T47D (cell line): ENCODE results near the gene RCC1.
A peak's percentile ranks its signal among the peaks of the same experiment; 100 is the strongest.
"Not testable (repeated sequence)": the region's sequence is repeated elsewhere in the genome, so short reads cannot be mapped to it uniquely, and the experiment has no call there.

Experiments
- DNase-seq, 2 experiments: peaks; one replicate each; pipeline versions ENCODE4 v3.0.0 to v3.0.0-alpha.2; 2011 to 2012; ENCODE audit warnings: low read depth in 1 of 2, low spot score in 1 of 2
- JUND ChIP-seq: IDR thresholded peaks from 2 replicates; pipeline ENCODE4 v1.6.1; 2012; ENCODE audit warnings: low read depth
- in situ Hi-C: cut with HindIII; loops from 2 replicates; pipeline ENCODE4 v1.10.0; 2016; ENCODE audit warnings: low sequenced_read_pairs, low pct_unique_long_range_greater_than_20kb

The RCC1 gene, protein sequence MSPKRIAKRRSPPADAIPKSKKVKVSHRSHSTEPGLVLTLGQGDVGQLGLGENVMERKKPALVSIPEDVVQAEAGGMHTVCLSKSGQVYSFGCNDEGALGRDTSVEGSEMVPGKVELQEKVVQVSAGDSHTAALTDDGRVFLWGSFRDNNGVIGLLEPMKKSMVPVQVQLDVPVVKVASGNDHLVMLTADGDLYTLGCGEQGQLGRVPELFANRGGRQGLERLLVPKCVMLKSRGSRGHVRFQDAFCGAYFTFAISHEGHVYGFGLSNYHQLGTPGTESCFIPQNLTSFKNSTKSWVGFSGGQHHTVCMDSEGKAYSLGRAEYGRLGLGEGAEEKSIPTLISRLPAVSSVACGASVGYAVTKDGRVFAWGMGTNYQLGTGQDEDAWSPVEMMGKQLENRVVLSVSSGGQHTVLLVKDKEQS

DNA sequence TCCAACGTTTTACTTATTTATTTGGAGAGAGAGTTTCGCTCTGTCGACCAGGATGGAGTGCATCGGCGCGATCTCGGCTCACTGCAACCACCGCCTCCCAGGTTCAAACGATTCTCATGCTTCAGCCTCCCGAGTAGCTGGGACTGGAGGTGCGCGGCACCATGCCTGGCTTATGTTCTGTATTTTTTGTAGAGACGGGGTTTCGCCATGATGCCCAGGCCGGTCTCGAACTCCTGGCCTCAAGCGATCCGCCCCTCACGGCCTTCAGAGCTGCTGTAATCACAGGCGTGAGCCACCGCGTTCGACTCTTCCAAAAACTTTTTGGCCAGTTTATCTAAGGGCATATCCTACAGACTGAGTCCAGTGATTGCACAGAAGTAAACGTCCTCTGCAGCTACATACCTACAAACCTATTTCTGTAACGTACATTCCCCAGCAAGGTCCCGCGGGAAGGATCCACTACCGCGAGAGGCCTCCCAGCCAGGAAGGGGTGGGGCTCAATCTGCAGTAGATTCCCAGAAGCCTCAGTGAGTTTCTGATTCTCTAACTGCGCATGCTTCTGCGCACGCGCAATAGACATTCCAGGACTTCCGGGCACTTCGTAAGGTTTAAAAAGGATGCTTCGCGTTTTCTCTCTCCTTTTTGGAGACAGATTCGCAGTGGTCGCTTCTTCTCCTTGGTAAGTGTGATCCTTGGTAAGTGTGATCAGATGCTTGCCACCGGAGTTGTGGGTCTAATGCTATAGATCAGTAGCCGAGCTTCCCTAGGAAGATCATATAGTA, at the start of gene RCC1:
Gene RCC1, plus strand, starts transcription at position 638 of the 782 bp plus-strand sequence. CDS start 23,824 bp downstream, outside the sequence.
- in situ Hi-C loops, result no loop called here
- DNase-seq, result peak; percentile 91 to 98
- TF ChIP-seq JUND, result no peak

GRCh38 chr1:28456078-28456477, 49.8 kb upstream of the RCC1 start:
- DNase-seq, result no peak
- in situ Hi-C loops, result no loop called here
- TF ChIP-seq JUND, result no peak

DNA sequence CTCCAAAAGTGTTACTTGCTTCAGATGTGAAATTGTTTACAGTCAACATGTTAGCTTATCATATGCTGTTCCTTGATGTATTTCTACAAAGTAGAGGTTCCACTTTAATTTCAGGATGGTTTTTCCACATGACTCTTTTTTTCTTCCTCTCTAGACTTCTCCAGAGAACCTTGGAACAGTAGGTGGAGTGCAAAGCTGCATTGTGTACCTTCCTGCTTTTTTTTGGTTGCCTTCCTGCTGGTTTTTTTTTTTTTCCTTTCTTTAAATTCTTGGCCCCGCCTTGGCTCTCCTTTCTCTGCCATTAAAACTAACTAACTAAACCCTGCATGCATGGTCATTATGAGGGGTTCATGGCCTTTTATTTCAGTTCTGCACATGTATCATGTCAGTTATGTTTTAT, 48.2 kb upstream of the RCC1 start:
- no peak for TF ChIP-seq JUND
- no peak for DNase-seq
- in situ Hi-C loops, result no loop called here

DNA sequence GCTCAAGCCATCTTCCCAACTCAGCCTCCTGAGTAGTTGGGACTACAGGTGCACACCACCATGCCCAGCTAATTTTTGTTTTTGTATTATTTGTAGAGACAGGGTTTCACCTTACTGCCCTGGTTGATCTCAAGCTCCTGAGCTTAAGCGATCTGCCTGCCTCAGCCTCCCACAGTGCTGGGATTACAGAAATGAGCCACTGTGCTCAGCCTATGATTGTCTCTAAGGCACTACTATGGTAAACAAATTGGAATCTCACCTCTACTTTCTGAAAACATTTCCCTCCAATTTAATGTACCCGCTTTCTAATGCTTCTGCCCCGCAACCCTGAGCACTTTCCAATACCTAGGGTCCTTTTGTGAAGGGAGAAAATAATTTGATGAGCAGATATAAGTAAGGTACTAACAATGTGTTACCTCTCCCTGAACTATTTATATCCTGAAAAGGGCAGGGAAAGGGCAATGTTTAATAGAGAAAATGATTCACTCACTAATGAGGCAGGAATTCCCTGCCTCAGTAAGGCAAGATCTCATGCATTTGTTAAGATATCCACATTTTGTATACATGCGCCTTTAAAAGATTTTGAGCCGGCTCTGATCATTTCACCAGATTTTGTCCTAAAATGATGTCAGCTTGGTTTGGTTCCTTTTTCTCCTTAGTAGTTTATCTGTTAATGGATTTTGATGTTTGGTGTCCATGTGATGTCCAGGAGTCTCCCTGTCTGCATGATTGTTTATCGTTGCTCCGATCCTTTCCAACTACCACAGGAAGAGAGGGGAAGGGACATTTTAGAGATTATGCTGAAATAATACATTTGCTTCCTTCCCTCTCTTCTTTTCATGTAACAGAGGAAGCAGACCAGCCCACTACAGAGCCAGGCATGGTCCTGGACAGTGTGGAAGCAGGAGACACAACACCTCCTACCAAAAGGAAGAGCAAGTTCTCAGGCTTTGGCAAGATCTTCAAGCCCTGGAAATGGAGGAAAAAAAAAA, 47.3 kb upstream of the RCC1 start:
- no peak for DNase-seq
- in situ Hi-C loops, result no loop called here

GRCh38 chr1:28466226-28466778, 39.5 kb upstream of the RCC1 start:
- DNase-seq, result no peak
- TF ChIP-seq JUND, result no peak
- in situ Hi-C loops, result no loop called here

More for the DNA sequence above, 47.3 kb upstream of the RCC1 start:
- no peak for TF ChIP-seq JUND

DNA sequence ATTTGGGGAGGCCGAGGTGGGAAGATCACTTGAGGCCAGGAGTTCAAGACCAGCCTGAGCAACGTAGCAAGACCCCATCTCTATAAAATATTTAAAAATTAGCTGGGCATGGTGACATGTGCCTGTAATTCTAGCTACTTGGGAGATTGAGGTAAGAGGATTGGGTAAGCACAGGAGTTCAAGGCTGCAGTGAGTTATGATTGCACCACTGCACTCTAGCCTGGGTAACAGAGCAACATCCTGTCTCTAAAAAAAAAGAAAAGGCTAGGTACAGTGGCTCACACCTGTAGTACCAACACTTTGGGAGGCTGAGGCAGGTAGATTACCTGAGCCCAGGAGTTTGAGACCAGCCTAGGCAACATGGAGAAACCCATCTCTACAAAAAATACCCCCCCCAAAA, 35.7 kb upstream of the RCC1 start:
- in situ Hi-C loops, result no loop called here
- DNase-seq, result no peak
- TF ChIP-seq JUND, result no peak

DNA sequence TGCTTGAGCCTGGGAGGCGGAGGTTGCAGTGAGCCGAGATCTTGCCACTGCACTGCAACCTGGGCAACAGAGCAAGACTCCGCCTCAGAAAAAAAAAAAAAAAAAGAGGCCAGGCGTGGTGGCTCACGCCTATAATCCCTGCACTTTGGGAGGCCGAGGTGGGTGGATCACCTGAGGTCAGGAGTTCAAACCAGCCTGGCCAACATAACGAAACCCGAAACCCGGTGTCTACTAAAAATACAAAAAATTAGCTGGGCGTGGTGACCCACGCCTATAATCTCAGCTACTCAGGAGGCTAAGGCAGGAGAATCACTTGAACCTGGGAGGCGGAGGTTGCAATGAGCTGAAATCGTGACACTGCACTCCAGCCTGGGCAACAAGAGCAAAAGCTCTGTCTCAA, 26.3 kb upstream of the RCC1 start:
- DNase-seq, in situ Hi-C loops: not testable (repeated sequence)

DNA sequence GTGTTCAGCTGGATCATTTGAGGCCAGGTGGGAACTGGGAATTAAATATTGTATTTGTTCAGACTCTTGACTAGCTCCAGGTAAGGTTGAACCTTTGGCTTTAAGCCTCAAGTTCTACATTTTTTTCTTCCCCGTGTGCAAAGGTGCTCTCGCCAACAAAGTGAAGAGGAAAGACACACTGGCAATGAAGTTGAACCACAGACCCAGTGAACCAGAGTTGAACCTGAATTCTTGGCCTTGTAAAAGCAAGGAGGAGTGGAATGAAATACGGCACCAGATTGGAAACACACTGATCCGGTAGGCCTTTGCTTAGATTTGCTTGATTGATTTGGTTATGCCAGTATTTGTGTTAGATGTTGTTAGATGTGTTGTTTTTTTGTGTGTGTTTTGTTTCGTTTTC, 25.5 kb upstream of the RCC1 start:
- DNase-seq, result no peak
- TF ChIP-seq JUND, result no peak
- in situ Hi-C loops, result no loop called here

DNA sequence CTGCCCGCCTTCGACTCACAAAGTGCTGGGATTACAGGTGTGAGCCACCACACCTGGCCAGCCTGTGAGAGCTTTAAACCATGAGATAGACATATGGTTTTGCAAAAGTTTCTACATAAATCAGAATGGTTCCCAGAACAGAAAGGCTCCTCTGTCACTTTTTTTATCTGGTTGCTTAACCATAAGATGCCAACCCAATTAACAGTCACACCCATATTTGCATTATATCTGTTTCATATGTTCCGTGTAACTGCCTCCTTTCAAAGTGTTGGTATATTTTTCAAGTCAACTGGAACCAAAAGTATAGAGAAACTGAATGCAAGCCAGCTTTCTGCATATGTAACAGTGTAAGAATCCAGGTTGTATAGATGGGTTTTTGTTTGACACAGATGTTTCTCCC, 23.7 kb upstream of the RCC1 start:
- TF ChIP-seq JUND, result no peak
- in situ Hi-C loops, result no loop called here
- no peak for DNase-seq

GRCh38 chr1:28482702-28483101, 23.1 kb upstream of the RCC1 start:
- no peak for TF ChIP-seq JUND
- DNase-seq, result no peak
- in situ Hi-C loops, result no loop called here

DNA sequence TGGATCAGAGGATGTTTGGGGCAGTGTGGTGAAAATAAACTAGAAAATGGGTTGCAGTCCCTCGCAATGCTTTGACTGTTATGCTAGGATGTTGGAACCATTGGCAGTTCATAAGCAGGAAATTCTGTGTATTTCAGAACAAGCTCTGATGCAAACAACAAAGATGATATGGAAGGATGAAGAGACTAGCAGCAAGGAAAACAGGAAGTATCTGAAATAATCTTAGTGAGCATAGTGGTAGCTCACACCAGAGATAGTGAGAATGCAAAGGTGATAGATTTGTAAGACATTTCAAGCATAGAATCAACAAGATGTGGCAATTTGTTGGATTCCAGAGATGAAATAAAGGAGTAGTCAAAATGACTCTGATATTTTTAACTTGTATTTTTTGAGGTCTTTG, 11.1 kb upstream of the RCC1 start:
- DNase-seq, result no peak
- in situ Hi-C loops, result no loop called here
- no peak for TF ChIP-seq JUND

DNA sequence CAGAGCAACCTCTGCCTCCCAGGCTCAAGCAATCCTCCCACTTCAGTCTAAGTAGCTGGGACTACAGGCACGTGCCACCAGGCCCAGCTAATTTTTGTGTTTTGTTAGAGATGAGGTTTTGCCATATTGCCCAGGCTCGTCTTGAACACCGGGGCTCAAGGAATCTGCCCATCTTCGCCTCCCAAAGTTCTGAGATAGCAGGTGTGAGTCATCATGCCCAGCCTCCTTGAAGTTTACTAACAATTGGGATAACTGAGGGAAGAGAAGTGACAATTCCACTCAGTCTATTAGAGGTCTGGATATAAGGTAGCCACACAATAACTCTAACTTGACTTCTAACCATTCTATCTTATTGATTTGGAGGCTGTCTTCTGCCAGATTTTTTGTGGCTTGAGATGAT, 6.3 kb upstream of the RCC1 start:
- DNase-seq, result no peak
- no peak for TF ChIP-seq JUND
- in situ Hi-C loops, result no loop called here

DNA sequence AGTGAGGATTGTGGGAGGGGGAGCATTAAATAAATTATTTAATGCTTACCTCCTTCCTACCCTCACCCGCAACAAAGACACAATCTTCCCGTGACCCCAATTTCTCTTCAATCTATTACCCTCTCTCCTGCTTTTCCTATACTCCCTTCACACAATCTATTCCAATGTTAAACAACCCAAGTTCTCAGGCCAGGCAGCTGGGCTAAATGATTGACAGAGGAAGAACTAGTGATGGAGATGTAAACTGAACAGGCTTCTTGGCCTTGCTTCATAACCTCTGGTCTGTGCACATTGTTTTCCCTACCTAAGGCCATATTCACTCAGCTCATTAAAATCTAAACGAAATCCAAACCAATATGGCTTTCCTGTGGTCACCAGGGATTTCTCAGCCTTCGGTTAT, 3.9 kb upstream of the RCC1 start:
- in situ Hi-C loops, result no loop called here
- no peak for DNase-seq

More for the DNA sequence above, 3.9 kb upstream of the RCC1 start:
- TF ChIP-seq JUND, result no peak
